GM12874 (cell line): ENCODE measurements around the gene PTGIR.
A peak's percentile ranks its signal among the peaks of the same experiment; 100 is the strongest.

Experiments
- TF ChIP-seq, protein P1 (sequence below): IDR thresholded peaks from 2 replicates; pipeline ENCODE4 v1.5.1; 2011; ENCODE audit warnings: low read depth, mild to moderate bottlenecking, control low read depth, low read length, moderate library complexity; ENCODE audit not compliant: insufficient read depth

Gene PTGIR

DNA sequence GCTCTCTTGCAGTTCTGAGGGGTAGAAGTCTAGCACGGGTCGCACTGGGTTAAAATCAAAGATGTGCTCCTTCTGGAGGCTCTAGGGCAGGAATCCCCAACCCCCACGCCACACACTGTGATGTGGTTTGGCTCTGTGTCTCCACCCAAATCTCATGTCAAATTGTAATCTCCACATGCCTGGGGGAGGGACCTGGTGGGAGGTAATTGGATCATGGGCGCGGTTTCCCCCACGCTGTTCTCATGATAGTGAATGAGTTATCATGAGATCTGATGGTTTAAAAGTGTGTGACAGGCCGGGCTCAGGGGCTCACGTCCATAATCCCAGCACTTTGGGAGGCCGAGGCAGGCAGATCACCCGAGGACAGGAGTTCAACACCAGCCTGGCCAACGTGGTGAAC is 50.4 kb downstream of the PTGIR start:
- TF ChIP-seq, protein P1, sequence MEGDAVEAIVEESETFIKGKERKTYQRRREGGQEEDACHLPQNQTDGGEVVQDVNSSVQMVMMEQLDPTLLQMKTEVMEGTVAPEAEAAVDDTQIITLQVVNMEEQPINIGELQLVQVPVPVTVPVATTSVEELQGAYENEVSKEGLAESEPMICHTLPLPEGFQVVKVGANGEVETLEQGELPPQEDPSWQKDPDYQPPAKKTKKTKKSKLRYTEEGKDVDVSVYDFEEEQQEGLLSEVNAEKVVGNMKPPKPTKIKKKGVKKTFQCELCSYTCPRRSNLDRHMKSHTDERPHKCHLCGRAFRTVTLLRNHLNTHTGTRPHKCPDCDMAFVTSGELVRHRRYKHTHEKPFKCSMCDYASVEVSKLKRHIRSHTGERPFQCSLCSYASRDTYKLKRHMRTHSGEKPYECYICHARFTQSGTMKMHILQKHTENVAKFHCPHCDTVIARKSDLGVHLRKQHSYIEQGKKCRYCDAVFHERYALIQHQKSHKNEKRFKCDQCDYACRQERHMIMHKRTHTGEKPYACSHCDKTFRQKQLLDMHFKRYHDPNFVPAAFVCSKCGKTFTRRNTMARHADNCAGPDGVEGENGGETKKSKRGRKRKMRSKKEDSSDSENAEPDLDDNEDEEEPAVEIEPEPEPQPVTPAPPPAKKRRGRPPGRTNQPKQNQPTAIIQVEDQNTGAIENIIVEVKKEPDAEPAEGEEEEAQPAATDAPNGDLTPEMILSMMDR: no peak

DNA sequence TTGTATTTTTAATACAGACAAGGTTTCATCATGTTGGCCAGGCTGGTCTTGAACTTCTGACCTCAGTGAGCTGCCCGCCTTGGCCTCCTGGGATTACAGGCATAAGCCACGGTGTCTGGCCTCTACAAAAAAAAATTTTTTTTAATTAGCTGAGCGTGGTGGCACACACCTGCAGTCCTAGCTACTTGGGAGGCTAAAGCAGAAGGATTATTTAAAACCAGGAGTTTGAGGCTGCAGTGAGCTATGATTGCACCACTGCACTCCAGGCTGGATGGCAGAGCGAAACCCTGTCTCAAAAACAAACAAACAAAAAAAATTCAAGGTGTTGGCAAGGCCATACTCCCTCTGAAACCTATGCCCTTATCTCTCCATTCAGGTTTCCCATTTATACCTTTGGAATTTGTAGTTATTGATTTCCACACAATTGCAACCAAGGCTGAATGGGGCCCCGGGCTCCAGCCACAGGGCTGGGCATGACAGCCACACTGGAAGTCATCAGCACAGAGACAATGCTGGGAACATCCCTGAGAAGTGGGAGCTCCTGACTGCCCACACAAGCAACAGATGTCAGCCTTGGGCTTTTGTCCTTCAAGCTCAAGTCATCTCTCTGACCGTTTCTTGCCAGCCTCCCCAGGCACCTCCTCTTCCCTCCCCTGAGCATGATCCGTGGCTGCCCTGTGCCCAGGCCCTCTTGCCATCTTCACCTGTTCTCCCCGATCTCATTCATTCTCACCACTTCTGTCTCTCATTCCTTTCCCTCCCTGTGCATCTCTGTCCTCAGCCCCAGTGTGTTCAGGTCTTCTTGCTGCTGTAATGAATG is 51.0 kb downstream of the PTGIR start:
- TF ChIP-seq, protein P1: no peak

GRCh38 chr19:46571495-46571894 is 53.4 kb downstream of the PTGIR start:
- TF ChIP-seq, protein P1: 0 out of 2 replicates have a peak, but pooled peaks have one; percentile 0
